Parathyroid adenoma (tissue), 2 donors: ENCODE results near the gene MED22.

ENCODE experiments used
- H2AFZ ChIP-seq: fragments of 300-600 bp; sonication (generic); one replicate; pipeline ENCODE4 v1.7.0; 2017; ENCODE audit warnings: antibody characterized with exemption, mild to moderate bottlenecking
- H3K27ac ChIP-seq: fragments of 300-600 bp; sonication (generic); one replicate; pipeline ENCODE4 v1.7.0; 2017
- H3K27me3 ChIP-seq: fragments of 300-600 bp; sonication (generic); one replicate; pipeline ENCODE4 v1.7.0; 2017; ENCODE audit warnings: low read length; ENCODE audit not compliant: control insufficient read depth, insufficient read depth
- H3K36me3 ChIP-seq: fragments of 300-600 bp; sonication (generic); one replicate; pipeline ENCODE4 v1.7.0; 2017; ENCODE audit warnings: low read length; ENCODE audit not compliant: control insufficient read depth, insufficient read depth
- H3K4me1 ChIP-seq: fragments of 300-600 bp; sonication (generic); one replicate; pipeline ENCODE4 v1.7.0; 2017; ENCODE audit warnings: control low read depth
- H3K4me2 ChIP-seq: fragments of 300-600 bp; sonication (generic); one replicate; pipeline ENCODE4 v1.7.0; 2017; ENCODE audit warnings: low read length
- H3K4me3 ChIP-seq: fragments of 300-600 bp; sonication (generic); one replicate; pipeline ENCODE4 v1.7.0; 2017; ENCODE audit warnings: low read depth, low read length
- H3K79me2 ChIP-seq: fragments of 300-600 bp; sonication (generic); one replicate; pipeline ENCODE4 v1.7.0; 2017; ENCODE audit warnings: control low read depth
- H3K9ac ChIP-seq: fragments of 300-600 bp; sonication (generic); one replicate; pipeline ENCODE4 v1.7.0; 2017; ENCODE audit warnings: mild to moderate bottlenecking
- H3K9me3 ChIP-seq: fragments of 300-600 bp; sonication (generic); one replicate; pipeline ENCODE4 v1.7.0; 2017; ENCODE audit warnings: low read length; ENCODE audit not compliant: control insufficient read depth
- TF ChIP-seq, protein P1 (sequence below): fragments of 300-600 bp; sonication (generic); IDR thresholded peaks from one replicate; pipeline ENCODE4 v1.7.0; 2017; ENCODE audit warnings: antibody characterized with exemption, mild to moderate bottlenecking
- donor health status: primary hyperparathyroidism.

The MED22 gene

DNA sequence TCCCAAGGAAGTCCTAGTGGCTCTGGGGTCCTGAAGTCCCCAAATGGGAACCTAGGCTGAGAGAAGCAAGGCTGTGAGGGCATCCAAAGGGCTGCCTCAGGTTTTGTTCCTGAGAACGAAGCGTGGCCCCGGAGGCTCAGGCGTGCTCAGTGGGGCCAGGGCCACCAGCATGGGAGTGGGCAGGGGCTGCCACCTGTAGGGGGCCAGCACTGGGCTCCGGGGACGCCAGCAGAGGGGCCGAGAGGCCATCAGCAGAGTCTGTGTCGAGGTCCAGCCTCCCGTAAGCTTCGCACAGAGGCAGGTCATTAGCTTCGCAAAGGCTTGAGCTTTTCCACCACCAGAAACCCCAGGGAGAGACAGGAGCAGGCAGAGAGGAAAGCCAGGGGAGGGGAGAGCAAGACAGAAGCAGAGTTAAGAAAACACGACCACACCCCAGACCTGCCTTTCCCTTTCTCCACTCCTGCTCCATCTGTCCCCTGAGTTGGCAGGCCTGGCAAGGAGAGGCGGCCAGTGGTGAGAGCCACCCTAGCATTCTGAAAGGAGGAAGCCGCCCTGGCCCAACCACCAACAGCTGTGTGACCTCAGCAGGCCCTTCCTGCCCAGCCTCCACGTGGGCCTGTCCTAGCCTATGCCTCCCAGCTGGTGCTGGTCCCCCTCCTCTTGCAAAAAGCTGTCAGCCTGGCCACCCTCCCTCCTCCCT is 6.4 kb downstream of the MED22 start:
- Histone ChIP-seq H3K4me3 (no peak overlapping the region), H3K36me3 (no peaks in the 10 kb centered on the region), H3K4me1 (peaks cover under 1% of the 10 kb centered on the region)

GRCh38 chr9:133340916-133341315 is 7.0 kb downstream of the MED22 start:
- H3K79me2 ChIP-seq: no peaks in the 10 kb centered on the region
- H3K4me2 ChIP-seq: no peak overlapping the region
- no peaks in the 10 kb centered on the region for H3K27me3 ChIP-seq
- no peak overlapping the region for H3K9ac ChIP-seq
- H3K36me3 ChIP-seq: no peaks in the 10 kb centered on the region
- H2AFZ ChIP-seq: no peak overlapping the region
- TF ChIP-seq, protein P1, sequence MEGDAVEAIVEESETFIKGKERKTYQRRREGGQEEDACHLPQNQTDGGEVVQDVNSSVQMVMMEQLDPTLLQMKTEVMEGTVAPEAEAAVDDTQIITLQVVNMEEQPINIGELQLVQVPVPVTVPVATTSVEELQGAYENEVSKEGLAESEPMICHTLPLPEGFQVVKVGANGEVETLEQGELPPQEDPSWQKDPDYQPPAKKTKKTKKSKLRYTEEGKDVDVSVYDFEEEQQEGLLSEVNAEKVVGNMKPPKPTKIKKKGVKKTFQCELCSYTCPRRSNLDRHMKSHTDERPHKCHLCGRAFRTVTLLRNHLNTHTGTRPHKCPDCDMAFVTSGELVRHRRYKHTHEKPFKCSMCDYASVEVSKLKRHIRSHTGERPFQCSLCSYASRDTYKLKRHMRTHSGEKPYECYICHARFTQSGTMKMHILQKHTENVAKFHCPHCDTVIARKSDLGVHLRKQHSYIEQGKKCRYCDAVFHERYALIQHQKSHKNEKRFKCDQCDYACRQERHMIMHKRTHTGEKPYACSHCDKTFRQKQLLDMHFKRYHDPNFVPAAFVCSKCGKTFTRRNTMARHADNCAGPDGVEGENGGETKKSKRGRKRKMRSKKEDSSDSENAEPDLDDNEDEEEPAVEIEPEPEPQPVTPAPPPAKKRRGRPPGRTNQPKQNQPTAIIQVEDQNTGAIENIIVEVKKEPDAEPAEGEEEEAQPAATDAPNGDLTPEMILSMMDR: no peak
- H3K27ac ChIP-seq: no peak overlapping the region
- H3K4me3 ChIP-seq: no peak overlapping the region
- H3K4me1 ChIP-seq: peaks cover 3% of the 10 kb centered on the region
- no peaks in the 10 kb centered on the region for H3K9me3 ChIP-seq

More for the DNA sequence above, 6.4 kb downstream of the MED22 start:
- TF ChIP-seq, protein P1: no peak
- H3K4me2 ChIP-seq: no peak overlapping the region
- no peak overlapping the region for H3K27ac ChIP-seq
- no peak overlapping the region for H3K9ac ChIP-seq
- no peaks in the 10 kb centered on the region for H3K79me2 ChIP-seq
- H3K9me3 ChIP-seq: no peaks in the 10 kb centered on the region
- H3K27me3 ChIP-seq: no peaks in the 10 kb centered on the region
- H2AFZ ChIP-seq: no peak overlapping the region

GRCh38 chr9:133340256-133340655 is 7.7 kb downstream of the MED22 start:
- Histone ChIP-seq H3K79me2 (no peaks in the 10 kb centered on the region), H3K4me2 (no peak overlapping the region), H3K9me3 (no peaks in the 10 kb centered on the region), H3K36me3 (no peaks in the 10 kb centered on the region), H3K4me1 (peaks cover 3% of the 10 kb centered on the region), H3K9ac (no peak overlapping the region), H3K27ac (no peak overlapping the region), H2AFZ (no peak overlapping the region), H3K27me3 (no peaks in the 10 kb centered on the region), H3K4me3 (no peak overlapping the region)
- TF ChIP-seq, protein P1: no peak

GRCh38 chr9:133339641-133340040 is 8.3 kb downstream of the MED22 start:
- peaks cover 7% of the 10 kb centered on the region for H3K4me1 ChIP-seq
- no peak overlapping the region for H3K4me2 ChIP-seq
- no peak overlapping the region for H3K4me3 ChIP-seq
- no peak overlapping the region for H3K27ac ChIP-seq
- no peak overlapping the region for H2AFZ ChIP-seq
- H3K36me3 ChIP-seq: no peaks in the 10 kb centered on the region
- H3K9me3 ChIP-seq: no peaks in the 10 kb centered on the region
- no peaks in the 10 kb centered on the region for H3K27me3 ChIP-seq
- no peaks in the 10 kb centered on the region for H3K79me2 ChIP-seq
- no peak overlapping the region for H3K9ac ChIP-seq
- TF ChIP-seq, protein P1: no peak
